LNCaP clone FGC (cell line): Measurements from ENCODE around the gene TANGO6.
A peak's percentile ranks its signal among the peaks of the same experiment; 100 is the strongest.
"Not testable (repeated sequence)": the region's sequence is repeated elsewhere in the genome, so short reads cannot be mapped to it uniquely, and the experiment has no call there.

Experiments used
- DNase-seq: peaks from one replicate; pipeline ENCODE4 v3.0.0-alpha.2; 2011; ENCODE audit warnings: low read depth
- H3K4me3 ChIP-seq: 2 replicates; pipeline ENCODE4 v1.5.1; 2011; ENCODE audit warnings: mild to moderate bottlenecking, low read depth, low read length, control low read depth
- CTCF ChIP-seq: IDR thresholded peaks from 2 replicates; pipeline ENCODE4 v1.5.1; 2012; ENCODE audit warnings: mild to moderate bottlenecking; ENCODE audit not compliant: control insufficient read depth, insufficient read depth; ENCODE audit errors: extremely low read depth

TANGO6 gene

GRCh38 chr16:69118994-69119393 lies 275.7 kb downstream of the TANGO6 start:
- no peak for TF ChIP-seq CTCF
- no peak overlapping the region for H3K4me3 ChIP-seq
- no peak for DNase-seq

GRCh38 chr16:69119536-69119935 lies 276.2 kb downstream of the TANGO6 start:
- no peak overlapping the region for H3K4me3 ChIP-seq
- no peak for DNase-seq
- no peak for TF ChIP-seq CTCF

GRCh38 chr16:69120096-69120664 lies 276.8 kb downstream of the TANGO6 start:
- DNase-seq = no peak
- H3K4me3 ChIP-seq = no peak overlapping the region
- no peak for TF ChIP-seq CTCF

DNA sequence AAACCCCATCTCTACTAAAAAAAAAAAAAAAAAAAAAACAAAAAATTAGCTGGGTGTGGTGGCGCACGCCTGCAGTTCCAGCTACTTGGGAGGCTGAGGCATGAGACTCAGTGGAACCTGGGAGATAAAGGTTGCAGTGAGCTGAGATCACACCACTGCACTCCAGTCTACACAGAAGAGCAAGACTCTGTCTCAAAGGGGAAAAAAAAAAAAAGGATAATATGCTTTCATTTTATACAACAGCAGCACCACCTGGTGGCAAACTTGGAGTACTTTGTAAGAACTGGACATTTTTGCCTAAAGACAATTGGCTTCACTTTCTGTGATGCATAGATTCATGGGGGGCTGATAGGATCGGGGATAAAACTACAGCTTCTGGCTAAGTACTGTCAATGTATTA lies 280.6 kb downstream of the TANGO6 start:
- H3K4me3 ChIP-seq = no peak overlapping the region
- no peak for DNase-seq
- TF ChIP-seq CTCF = peak; percentile 53

GRCh38 chr16:69124406-69124805 lies 281.1 kb downstream of the TANGO6 start:
- DNase-seq, H3K4me3 ChIP-seq: not testable (repeated sequence)

- not testable (repeated sequence) for H3K4me3 ChIP-seq, DNase-seq
Observed at GRCh38 chr16:69124961-69125360, 281.6 kb downstream of the TANGO6 start.

- H3K4me3 ChIP-seq = no peak overlapping the region
- no peak for DNase-seq
- TF ChIP-seq CTCF = no peak
Observed at GRCh38 chr16:69126221-69126620, 282.9 kb downstream of the TANGO6 start.

- not testable (repeated sequence) for DNase-seq, H3K4me3 ChIP-seq
Observed at GRCh38 chr16:69126801-69127200, 283.5 kb downstream of the TANGO6 start.

- no peak overlapping the region for H3K4me3 ChIP-seq
- no peak for TF ChIP-seq CTCF
- no peak for DNase-seq
Observed at GRCh38 chr16:69127966-69128510, 284.7 kb downstream of the TANGO6 start.
